ENCODE results near the gene WDR88. TPM values are rescaled to one million over a fixed set of nuclear protein-coding genes. Genes with fewer than 3 reads are reported as not detected.
"Not testable (repeated sequence)": the region's sequence is repeated elsewhere in the genome, so short reads cannot be mapped to it uniquely, and the experiment has no call there.

Gene WDR88
- total RNA-seq, 2 experiments from 2014 or later, result not detected

- Mint-ChIP-seq H3K36me3 (ENCODE audit: low read depth) (no peaks in the 10 kb centered on the region), H3K9me3 (no peaks in the 10 kb centered on the region), H3K27ac (no peak overlapping the region), H3K4me3 (no peak overlapping the region), H3K4me1 (no peaks in the 10 kb centered on the region), H3K27me3 (no peaks in the 10 kb centered on the region)
- no peak for DNase-seq
- POLR2A ChIA-PET, result no interaction called here
- CTCF ChIA-PET, result no interaction called here
Observed at GRCh38 chr19:33215438-33216197, 83.7 kb downstream of the WDR88 start.

GRCh38 chr19:33216198-33216830, 84.4 kb downstream of the WDR88 start:
- no peaks in the 10 kb centered on the region for H3K9me3 Mint-ChIP-seq
- H3K4me3 Mint-ChIP-seq, result no peak overlapping the region
- no peak for DNase-seq
- CTCF ChIA-PET, result no interaction called here
- H3K27ac Mint-ChIP-seq, result no peak overlapping the region
- POLR2A ChIA-PET, result interaction anchor here (0.6 kb wide), 1 partner anchor 35 kb away, joined by 3 read pairs; no protein-coding TSS in a partner anchor
- no peaks in the 10 kb centered on the region for H3K4me1 Mint-ChIP-seq
- no peaks in the 10 kb centered on the region for H3K27me3 Mint-ChIP-seq
- H3K36me3 Mint-ChIP-seq (ENCODE audit: low read depth), result no peaks in the 10 kb centered on the region

GRCh38 chr19:33217881-33218280, 86.0 kb downstream of the WDR88 start:
- CTCF ChIA-PET, result interaction anchor here (0.7 kb wide), 1 partner anchor 213 kb away, joined by 4 read pairs; no protein-coding TSS in a partner anchor
- Mint-ChIP-seq H3K27ac (no peak overlapping the region), H3K4me3 (no peak overlapping the region), H3K36me3 (ENCODE audit: low read depth) (no peaks in the 10 kb centered on the region), H3K9me3 (no peaks in the 10 kb centered on the region), H3K27me3 (peaks cover 3% of the 10 kb centered on the region), H3K4me1 (no peaks in the 10 kb centered on the region)
- no peak for DNase-seq
- POLR2A ChIA-PET, result no interaction called here

GRCh38 chr19:33219261-33219815, 87.4 kb downstream of the WDR88 start:
- no peaks in the 10 kb centered on the region for H3K36me3 Mint-ChIP-seq (ENCODE audit: low read depth)
- H3K27me3 Mint-ChIP-seq, result peaks cover 14% of the 10 kb centered on the region
- ChIA-PET POLR2A (no interaction called here), CTCF (no interaction called here)
- H3K27ac Mint-ChIP-seq, result no peak overlapping the region
- H3K4me1 Mint-ChIP-seq, result no peaks in the 10 kb centered on the region
- H3K9me3 Mint-ChIP-seq, result no peaks in the 10 kb centered on the region
- no peak for DNase-seq
- H3K4me3 Mint-ChIP-seq, result no peak overlapping the region

- ChIA-PET POLR2A (no interaction called here), CTCF (no interaction called here)
- DNase-seq, result no peak
- Mint-ChIP-seq H3K4me3 (no peak overlapping the region), H3K4me1 (no peaks in the 10 kb centered on the region), H3K27ac (no peak overlapping the region), H3K27me3 (peaks cover 21% of the 10 kb centered on the region), H3K9me3 (no peaks in the 10 kb centered on the region), H3K36me3 (ENCODE audit: low read depth) (no peaks in the 10 kb centered on the region)
Observed at GRCh38 chr19:33220115-33220514, 88.2 kb downstream of the WDR88 start.

GRCh38 chr19:33220735-33221134, 88.8 kb downstream of the WDR88 start:
- no peak for DNase-seq
- no peaks in the 10 kb centered on the region for H3K9me3 Mint-ChIP-seq
- H3K27me3 Mint-ChIP-seq, result peaks cover 22% of the 10 kb centered on the region
- no peak overlapping the region for H3K4me3 Mint-ChIP-seq
- no peaks in the 10 kb centered on the region for H3K4me1 Mint-ChIP-seq
- no peak overlapping the region for H3K27ac Mint-ChIP-seq
- ChIA-PET CTCF (no interaction called here), POLR2A (no interaction called here)
- no peaks in the 10 kb centered on the region for H3K36me3 Mint-ChIP-seq (ENCODE audit: low read depth)

GRCh38 chr19:33221638-33222037, 89.7 kb downstream of the WDR88 start:
- CTCF ChIA-PET, result no interaction called here
- Mint-ChIP-seq H3K27ac (no peak overlapping the region), H3K9me3 (no peaks in the 10 kb centered on the region), H3K4me1 (peaks cover 2% of the 10 kb centered on the region), H3K4me3 (no peak overlapping the region), H3K36me3 (ENCODE audit: low read depth) (peaks cover 4% of the 10 kb centered on the region), H3K27me3 (peaks cover 30% of the 10 kb centered on the region)
- no peak for DNase-seq
- POLR2A ChIA-PET, result no interaction called here

- H3K4me3 Mint-ChIP-seq; DNase-seq; H3K27ac Mint-ChIP-seq; H3K36me3 Mint-ChIP-seq (ENCODE audit: low read depth); POLR2A ChIA-PET; H3K9me3 Mint-ChIP-seq; H3K4me1 Mint-ChIP-seq; CTCF ChIA-PET: not testable (repeated sequence)
- peaks cover 33% of the 10 kb centered on the region for H3K27me3 Mint-ChIP-seq
Observed at GRCh38 chr19:33222255-33222654, 90.3 kb downstream of the WDR88 start.

- peaks cover 13% of the 10 kb centered on the region for H3K9me3 Mint-ChIP-seq
- no peak for DNase-seq
- peaks cover 53% of the 10 kb centered on the region for H3K27me3 Mint-ChIP-seq
- POLR2A ChIA-PET, result no interaction called here
- CTCF ChIA-PET, result no interaction called here
- H3K4me1 Mint-ChIP-seq, result peaks cover 2% of the 10 kb centered on the region
- H3K27ac Mint-ChIP-seq, result no peak overlapping the region
- H3K36me3 Mint-ChIP-seq (ENCODE audit: low read depth), result peaks cover 11% of the 10 kb centered on the region
- H3K4me3 Mint-ChIP-seq, result no peak overlapping the region
Observed at GRCh38 chr19:33224694-33225457, 93.0 kb downstream of the WDR88 start.

Other genes with a start within 250 kb of the WDR88 start
- gene CEP89, start 160.2 kb upstream of the WDR88 start, total RNA-seq, result 10 to 100 TPM; 18.1 to 19.8 TPM
- gene FAAP24, start 159.9 kb upstream of the WDR88 start, total RNA-seq, result 1 to 10 TPM; 5.3 to 7.6 TPM
- gene RHPN2, start 67.2 kb upstream of the WDR88 start, total RNA-seq, result 1 to 10 TPM in 1 of 2 experiments, under 1 TPM in 1; 0.70 to 1.2 TPM
- 10 to 100 TPM; 10.8 to 11.0 TPM for gene GPATCH1, start 50.9 kb upstream of the WDR88 start, total RNA-seq
- not detected for gene LRP3, start 62.2 kb downstream of the WDR88 start, total RNA-seq
- not detected for gene SLC7A10, start 93.7 kb downstream of the WDR88 start, total RNA-seq
- under 1 TPM; 0.18 to 0.20 TPM for gene CEBPA, start 170.4 kb downstream of the WDR88 start, total RNA-seq
- 10 to 100 TPM; 30.0 to 31.4 TPM for gene CEBPG, start 241.6 kb downstream of the WDR88 start, total RNA-seq

Measured in activated CD4-positive, alpha-beta memory T cell treated with anti-CD3 and anti-CD28 coated beads, Interleukin-2, amount 10 ng/mL, durations not matched to agents 7 days and 5 days (primary cell).